GM12878 (cell line): ENCODE measurements around the gene RCL1. TPM values are rescaled to one million over a fixed set of nuclear protein-coding genes. Genes with fewer than 3 reads are reported as not detected.

Experiments
- ATAC-seq: fragments of 200-7000 bp; cut with Tn5 transposase; 3 replicates; pipeline ENCODE4 v1.9.1; 2020; ENCODE audit warnings: mild to moderate bottlenecking, moderate library complexity
- BruUV-seq: library from RNA; stranded (reverse); fragments of 400-500 nt; replicated peaks from 2 replicates; lab custom pipeline; 2021; lab: Mats Ljungman, UMichigan
- CTCF ChIA-PET: fragments of 300-600 bp; sonication (Branson Sonifier 250); formaldehyde crosslinking; extraction: SDS; loops from one replicate; lab custom pipeline; 2021; ENCODE audit warnings: inconsistent platforms; lab: Yijun Ruan, JAX
- POLR2A ChIA-PET: fragments of 350-600 bp; formaldehyde crosslinking; extraction: SDS; loops from one replicate; lab custom pipeline; 2021; ENCODE audit warnings: inconsistent platforms; lab: Charles Lee
- RAD21 ChIA-PET: fragments of 300-600 bp; sonication (Branson Sonifier 250); formaldehyde crosslinking; loops from one replicate; lab custom pipeline; 2023; ENCODE audit warnings: antibody characterized with exemption; ENCODE audit not compliant: unreplicated experiment; lab: Charles Lee
- SMC1A ChIA-PET: fragments of 300-600 bp; sonication (Branson Sonifier 250); formaldehyde crosslinking; loops from one replicate; lab custom pipeline; 2023; ENCODE audit not compliant: unreplicated experiment, uncharacterized antibody; lab: Charles Lee
- DNase-seq: peaks from one replicate; pipeline ENCODE4 v3.0.0-alpha.2; 2011; ENCODE audit warnings: low read depth, low spot score
- FAIRE-seq: peaks from 3 replicates; lab custom pipeline; 2011; peaks lifted over from hg19 to GRCh38; lab: Jason Lieb, UNC
- H2AFZ ChIP-seq: 2 replicates; pipeline ENCODE4 v1.6.0; 2011; ENCODE audit warnings: low read depth, low read length, control low read depth; ENCODE audit not compliant: control insufficient read depth
- H3K27ac ChIP-seq: 2 replicates; pipeline ENCODE4 v1.5.1; 2011; ENCODE audit warnings: control low read depth; ENCODE audit not compliant: control insufficient read depth, insufficient read depth
- H3K27me3 ChIP-seq, 2 experiments: replicated peaks in 1 of 2; 2 replicates each; pipeline versions ENCODE4 v1.6.0 to v1.6.1; 2011; ENCODE audit warnings: low read length in 1 of 2; ENCODE audit not compliant: control insufficient read depth in 2 of 2, insufficient read depth in 2 of 2
- H3K36me3 ChIP-seq, 2 experiments: 2 replicates each; pipeline ENCODE4 v1.5.1; 2011; ENCODE audit warnings: low read length in 1 of 2; ENCODE audit not compliant: control insufficient read depth in 2 of 2, insufficient read depth in 2 of 2
- H3K4me1 ChIP-seq: 2 replicates; pipeline ENCODE4 v1.6.1; 2011; ENCODE audit warnings: mild to moderate bottlenecking, low read length, moderate library complexity, mixed read lengths; ENCODE audit not compliant: control insufficient read depth, insufficient read depth
- H3K4me2 ChIP-seq: 2 replicates; pipeline ENCODE4 v1.6.0; 2011; ENCODE audit warnings: control low read depth; ENCODE audit not compliant: control insufficient read depth, insufficient read depth
- H3K4me3 ChIP-seq: fragments of 200-600 bp; sonication (generic); 2 replicates; pipeline ENCODE4 v1.5.1; 2016
- H3K79me2 ChIP-seq: 2 replicates; pipeline ENCODE4 v1.6.0; 2011; ENCODE audit warnings: low read length; ENCODE audit not compliant: control insufficient read depth, insufficient read depth
- H3K9ac ChIP-seq: 2 replicates; pipeline ENCODE4 v1.8.0; 2011; ENCODE audit warnings: low read length, control low read depth, mixed read lengths; ENCODE audit not compliant: control insufficient read depth, insufficient read depth
- H3K9me3 ChIP-seq: replicated peaks from 3 replicates; pipeline ENCODE4 v1.5.1; 2011; ENCODE audit warnings: mild to moderate bottlenecking, low read length; ENCODE audit not compliant: control insufficient read depth, insufficient read depth
- H4K20me1 ChIP-seq: 2 replicates; pipeline ENCODE4 v1.6.0; 2011; ENCODE audit not compliant: control insufficient read depth, insufficient read depth
- BHLHE40 ChIP-seq, 2 experiments: fragments of 450-650 bp in 1 of 2; IDR thresholded peaks; 2 replicates each; pipeline ENCODE4 v1.6.1; 2011 to 2017; ENCODE audit warnings: low read depth in 2 of 2, borderline replicate concordance in 1 of 2, improper control_type of control experiment in 1 of 2, low read length in 1 of 2, mild to moderate bottlenecking in 1 of 2
- IKZF2 ChIP-seq, 2 experiments: fragments of 450-650 bp; IDR thresholded peaks; 2 replicates each; pipeline ENCODE4 v1.6.1; 2017; ENCODE audit warnings: mild to moderate bottlenecking in 2 of 2, moderate library complexity in 2 of 2
- MYB ChIP-seq: fragments of 150-350 bp; IDR thresholded peaks from 2 replicates; pipeline ENCODE4 v1.6.1; 2014; ENCODE audit warnings: mild to moderate bottlenecking, low read depth, low read length, borderline replicate concordance
- POLR2A ChIP-seq: IDR thresholded peaks from 2 replicates; pipeline ENCODE4 v1.6.1; 2011; ENCODE audit warnings: low read depth, mild to moderate bottlenecking, low read length
- RCOR1 ChIP-seq: conservative IDR thresholded peaks from 2 replicates; pipeline ENCODE4 v1.6.1; 2012; ENCODE audit warnings: low read depth, low read length, improper control_type of control experiment
- RFX5 ChIP-seq: IDR thresholded peaks from 2 replicates; pipeline ENCODE4 v1.6.1; 2011; ENCODE audit warnings: low read depth, low read length, improper control_type of control experiment
- SREBF2 ChIP-seq: IDR thresholded peaks from 2 replicates; pipeline ENCODE4 v1.6.1; 2012; ENCODE audit warnings: mild to moderate bottlenecking, low read length
- TAF1 ChIP-seq: IDR thresholded peaks from 2 replicates; pipeline ENCODE4 v1.6.1; 2011; ENCODE audit warnings: mild to moderate bottlenecking, low read depth, low read length, borderline replicate concordance
- TARDBP ChIP-seq: IDR thresholded peaks from 2 replicates; pipeline ENCODE4 v1.6.1; 2016; ENCODE audit warnings: borderline replicate concordance
- ZBED1 ChIP-seq: IDR thresholded peaks from 2 replicates; pipeline ENCODE4 v1.6.1; 2016; ENCODE audit warnings: borderline replicate concordance
- WGBS: methylation state at CpG from one replicate; pipeline ENCODE4 v1.1.6; 2016; ENCODE audit warnings: low lambda C conversion rate; ENCODE audit not compliant: insufficient replicate concordance, insufficient coverage; ENCODE audit errors: missing lambda C conversion rate; 5-methylcytosine and 5-hydroxymethylcytosine counted together
- in situ Hi-C: fragments of 300-500 bp; cut with MboI; formaldehyde crosslinking; loops from 9 replicates; pipeline ENCODE4 v1.14.3; 2018; ENCODE audit warnings: mixed read lengths
- intact Hi-C: fragments of 100-400 bp; cut with micrococcal nuclease; formaldehyde crosslinking; loops from one replicate; pipeline ENCODE4 v1.14.2; 2022; ENCODE audit not compliant: unreplicated experiment
- polyA plus RNA-seq, 11 experiments: library from polyadenylated mRNA; depleted of rRNA in 4 of 11; unstranded in 6 of 11; stranded (reverse) in 5 of 11; fragments of >200 nt; fragmentation: Nextera tagmentation in 4 of 11; fragmentation: Illumina TruSeq in 1 of 11; extraction: Ambion mirVana in 4 of 11; extraction: Trizol in 1 of 11; gene quantifications; 1 replicate in 1 of 11; 2 replicates in 10 of 11; pipeline versions ENCODE4 v1.2.1 to v1.2.3, GENCODE V29; 2011 to 2016; ENCODE audit warnings: inconsistent platforms in 2 of 11, missing spikeins in 2 of 11, low read depth in 1 of 11
- total RNA-seq, 4 experiments: library from RNA; depleted of rRNA in 3 of 4; stranded (reverse); fragments of >200 nt in 3 of 4; fragmentation: Illumina TruSeq in 1 of 4; extraction: Trizol in 1 of 4; gene quantifications; 2 replicates each; pipeline versions ENCODE4 v1.2.1 to v1.2.3, GENCODE V29; 2013 to 2021

The RCL1 gene
- total and polyA plus RNA-seq, 10 of the 15 experiments (the other 5 are each of a cell fraction or from before 2014, with no cell fraction given), result 21.1 to 46.8 (median 30.5) TPM

DNA sequence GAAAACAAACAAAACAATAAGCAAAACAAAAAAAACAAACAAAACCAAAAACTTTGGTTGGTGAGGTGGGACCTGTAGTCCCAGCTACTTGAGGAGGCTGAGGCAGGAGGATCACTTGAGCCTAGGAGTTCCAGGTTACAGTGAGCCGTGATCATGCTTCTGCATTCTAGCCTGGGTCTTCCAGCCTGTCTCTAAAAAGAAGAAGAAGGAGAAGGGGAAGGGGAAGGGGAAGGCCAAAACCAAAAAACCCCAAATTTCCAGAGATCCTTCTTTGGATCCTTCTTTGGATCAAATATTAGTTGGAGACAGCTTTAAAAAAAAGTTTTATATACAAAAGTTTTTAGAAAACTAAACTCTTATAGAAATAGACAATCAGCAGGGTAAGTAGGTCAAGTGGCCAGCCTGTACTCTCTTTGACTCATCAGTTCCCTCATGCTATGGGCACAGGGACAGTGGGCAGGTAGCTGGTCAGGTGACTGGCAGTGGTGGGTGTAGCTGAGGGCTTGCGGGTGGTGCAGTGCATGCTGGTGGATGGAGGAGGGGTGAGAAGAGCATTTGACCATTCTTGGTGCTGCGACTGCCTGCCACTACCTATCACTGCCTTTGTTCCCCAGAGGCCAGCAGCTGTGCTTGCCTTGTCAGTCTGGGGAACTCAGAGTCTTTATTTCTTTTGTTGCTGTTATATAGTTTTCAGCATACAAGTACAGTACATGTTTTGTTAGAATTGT is 12.6 kb downstream of the RCL1 start:
- ATAC-seq (no peak; the same call in 2 of the 3 replicates), DNase-seq (no peak), FAIRE-seq (no peak)
- ChIA-PET POLR2A (no interaction called here), SMC1A (no interaction called here), RAD21 (no interaction called here), CTCF (interaction anchor here (0.6 to 0.8 kb wide), 2 partner anchors 10 to 796 kb away, joined by 3 read pairs; no protein-coding TSS in a partner anchor)
- intact Hi-C loops, result no loop called here
- peaks cover 19% of the 10 kb centered on the region for H3K9me3 ChIP-seq
- H3K79me2 ChIP-seq, result peaks cover 83% of the 10 kb centered on the region
- H4K20me1 ChIP-seq, result no peaks in the 10 kb centered on the region
- TF ChIP-seq TARDBP, result no peak
- TF ChIP-seq RFX5, result no peak
- TF ChIP-seq BHLHE40 (IDR thresholded peaks at IDR 0.05; ENCODE audit: borderline replicate concordance in 1 of 2, low read depth in 2 of 2, low read length in 1 of 2), result no peak
- TF ChIP-seq RCOR1, result no peak
- TF ChIP-seq IKZF2 (IDR thresholded peaks at IDR 0.05), result no peak
- TF ChIP-seq ZBED1, result no peak
- TF ChIP-seq SREBF2, result no peak
- TF ChIP-seq MYB, result no peak
- TF ChIP-seq TAF1, result no peak
- TF ChIP-seq POLR2A, result no peak
- no peak overlapping the region for H3K4me2 ChIP-seq
- peaks cover 0 to 6% of the 10 kb centered on the region in 2 experiments; a peak in 2 of 4 replicates for H3K36me3 ChIP-seq
- H3K4me3 ChIP-seq, result no peak overlapping the region
- no peak overlapping the region for H3K9ac ChIP-seq
- WGBS, result 94% methylated on average over 3 of the region's 3 CpGs
- no peak overlapping the region for H2AFZ ChIP-seq
- H3K4me1 ChIP-seq, result no peaks in the 10 kb centered on the region
- no peak overlapping the region for H3K27ac ChIP-seq
- no peaks in the 10 kb centered on the region for H3K27me3 ChIP-seq
- in situ Hi-C loops, result no loop called here
- BruUV-seq, result no TSS peak
